Esophagus squamous epithelium (tissue), 5 donors: ENCODE measurements around the gene UQCR10. TPM values are rescaled to one million over a fixed set of nuclear protein-coding genes. Genes with fewer than 3 reads are reported as not detected.

Experiments
- DNase-seq: peaks from one replicate; lab custom pipeline; 2025; lab: John Stamatoyannopoulos, UW
- H3K27ac ChIP-seq, 4 donors: fragments of 200-600 bp; sonication (generic); one replicate each; pipeline ENCODE4 v1.5.1; 2016 to 2019; ENCODE audit warnings: mild to moderate bottlenecking in 1 of 4
- H3K27me3 ChIP-seq, 4 donors: fragments of 200-600 bp; sonication (generic); 1 replicate in 3 of 4; 2 replicates in 1 of 4; pipeline versions ENCODE4 v1.5.1 to v1.6.0; 2017 to 2021; ENCODE audit warnings: antibody characterized with exemption in 1 of 4
- H3K36me3 ChIP-seq, 3 donors: fragments of 200-600 bp; sonication (generic); one replicate each; pipeline ENCODE4 v1.5.1; 2016 to 2019
- H3K4me1 ChIP-seq, 3 donors: fragments of 200-600 bp; sonication (generic); one replicate each; pipeline ENCODE4 v1.5.1; 2017 to 2019
- H3K4me3 ChIP-seq, 4 donors: fragments of 200-600 bp; sonication (generic); 1 replicate in 3 of 4; 2 replicates in 1 of 4; pipeline ENCODE4 v1.5.1; 2016 to 2019; ENCODE audit warnings: mild to moderate bottlenecking in 2 of 4, moderate library complexity in 1 of 4
- H3K9me3 ChIP-seq, 3 donors: fragments of 200-600 bp; sonication (generic); one replicate each; pipeline ENCODE4 v1.5.1; 2016 to 2019
- POLR2A ChIP-seq, 4 donors: fragments of 450-650 bp; IDR thresholded peaks; one replicate each; pipeline ENCODE4 v1.6.1; 2017; ENCODE audit warnings: antibody characterized with exemption in 4 of 4, mild to moderate bottlenecking in 4 of 4, moderate library complexity in 3 of 4
- WGBS, 2 donors: methylation state at CpG; one replicate each; pipeline ENCODE4 v1.1.5; 2018; 5-methylcytosine and 5-hydroxymethylcytosine counted together
- intact Hi-C: fragments of 100-400 bp; cut with DNase I; formaldehyde crosslinking; loops from one replicate; pipeline ENCODE4 v1.15.0; 2022
- total RNA-seq, 4 donors: library from RNA; depleted of rRNA; stranded (reverse); fragments of >200 nt; gene quantifications; one replicate each; pipeline ENCODE4 v1.1.0, GENCODE V29; 2016
- TF ChIP-seq, protein P1 (sequence below), 6 experiments: fragments of 450-650 bp in 4 of 6; fragments of 200-600 bp in 2 of 6; sonication (generic) in 2 of 6; IDR thresholded peaks; one replicate each; pipeline ENCODE4 v1.5.1; 2016 to 2019; ENCODE audit warnings: antibody characterized with exemption in 6 of 6, mild to moderate bottlenecking in 4 of 6, moderate library complexity in 4 of 6
- donor health status: DM: yes; HTN: yes; CAD: no.

UQCR10 gene
- total RNA-seq, 4 donors from 2014 or later = 50.7 to 94.8 (median 65.0) TPM

DNA sequence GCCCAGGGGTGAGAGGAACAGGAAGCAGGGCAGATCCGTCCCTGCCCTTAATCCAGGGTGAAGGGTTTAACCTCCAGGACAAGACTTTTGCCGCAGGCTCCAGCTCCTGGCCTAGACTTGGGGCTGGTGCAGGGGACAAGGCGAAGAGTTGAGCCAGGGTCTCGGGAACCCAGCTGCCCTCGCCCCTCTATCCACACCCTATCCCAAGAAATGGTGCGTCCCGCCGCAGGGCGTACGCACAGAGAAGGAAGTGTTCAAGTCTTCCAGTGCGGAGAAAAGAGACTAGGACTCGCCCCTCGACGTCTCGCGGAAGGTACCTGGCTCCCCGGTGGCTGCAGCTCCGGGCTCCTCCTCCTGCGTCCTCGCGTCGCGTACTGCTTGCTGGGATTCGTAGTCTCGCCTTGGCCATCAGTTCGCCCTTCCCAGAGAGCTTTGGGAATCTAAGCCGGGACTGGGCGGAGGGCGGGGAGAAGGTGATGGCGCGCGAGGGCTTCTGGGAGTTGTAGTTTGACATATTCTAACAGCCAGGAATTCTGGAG is 468 bp upstream of the UQCR10 start, which contains the start of gene ZMAT5:
ZMAT5 (minus strand) TSS at position 376 of the 539 bp plus-strand sequence. CDS start 18,463 bp downstream, outside the sequence.
- H3K4me1 ChIP-seq = peaks cover 21 to 34% (median 24%) of the 10 kb centered on the region in 3 donors
- TF ChIP-seq, protein P1, sequence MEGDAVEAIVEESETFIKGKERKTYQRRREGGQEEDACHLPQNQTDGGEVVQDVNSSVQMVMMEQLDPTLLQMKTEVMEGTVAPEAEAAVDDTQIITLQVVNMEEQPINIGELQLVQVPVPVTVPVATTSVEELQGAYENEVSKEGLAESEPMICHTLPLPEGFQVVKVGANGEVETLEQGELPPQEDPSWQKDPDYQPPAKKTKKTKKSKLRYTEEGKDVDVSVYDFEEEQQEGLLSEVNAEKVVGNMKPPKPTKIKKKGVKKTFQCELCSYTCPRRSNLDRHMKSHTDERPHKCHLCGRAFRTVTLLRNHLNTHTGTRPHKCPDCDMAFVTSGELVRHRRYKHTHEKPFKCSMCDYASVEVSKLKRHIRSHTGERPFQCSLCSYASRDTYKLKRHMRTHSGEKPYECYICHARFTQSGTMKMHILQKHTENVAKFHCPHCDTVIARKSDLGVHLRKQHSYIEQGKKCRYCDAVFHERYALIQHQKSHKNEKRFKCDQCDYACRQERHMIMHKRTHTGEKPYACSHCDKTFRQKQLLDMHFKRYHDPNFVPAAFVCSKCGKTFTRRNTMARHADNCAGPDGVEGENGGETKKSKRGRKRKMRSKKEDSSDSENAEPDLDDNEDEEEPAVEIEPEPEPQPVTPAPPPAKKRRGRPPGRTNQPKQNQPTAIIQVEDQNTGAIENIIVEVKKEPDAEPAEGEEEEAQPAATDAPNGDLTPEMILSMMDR (IDR thresholded peaks at IDR 0.05) = no peak
- peak in 3 of 4 donors; percentile 43 to 54 (median 44) for TF ChIP-seq POLR2A (IDR thresholded peaks at IDR 0.05)
- intact Hi-C loops = no loop called here
- 0% methylated on average over 4 to 8 of the region's 32 CpGs for WGBS, 2 donors
- no peaks in the 10 kb centered on the region for H3K9me3 ChIP-seq
- peak; percentile 80 for DNase-seq
- H3K27ac ChIP-seq = peak within 1 kb of the TSS; percentile 89 to 96 (median 92)
- H3K36me3 ChIP-seq = peaks cover 6 to 29% (median 9%) of the 10 kb centered on the region in 3 donors
- no peaks in the 10 kb centered on the region for H3K27me3 ChIP-seq
- H3K4me3 ChIP-seq = peak within 1 kb of the TSS; percentile 67 to 98 (median 77)

GRCh38 chr22:29768052-29768693 is 1.0 kb downstream of the UQCR10 start:
- 39 to 43% methylated on average over 5 to 6 of the region's 6 CpGs for WGBS, 2 donors
- Histone ChIP-seq H3K36me3 (peaks cover 6 to 29% (median 9%) of the 10 kb centered on the region in 3 donors), H3K27ac (peak overlapping the region in 3 of 4 donors; percentile 90 to 96 (median 93)), H3K9me3 (no peaks in the 10 kb centered on the region), H3K27me3 (no peaks in the 10 kb centered on the region), H3K4me3 (peak overlapping the region; percentile 67 to 98 (median 77)), H3K4me1 (peaks cover 21 to 44% (median 24%) of the 10 kb centered on the region in 3 donors)
- no peak for DNase-seq
- intact Hi-C loops = no loop called here
- TF ChIP-seq POLR2A (IDR thresholded peaks at IDR 0.05) = no peak
- TF ChIP-seq, protein P1 (IDR thresholded peaks at IDR 0.05) = no peak

DNA sequence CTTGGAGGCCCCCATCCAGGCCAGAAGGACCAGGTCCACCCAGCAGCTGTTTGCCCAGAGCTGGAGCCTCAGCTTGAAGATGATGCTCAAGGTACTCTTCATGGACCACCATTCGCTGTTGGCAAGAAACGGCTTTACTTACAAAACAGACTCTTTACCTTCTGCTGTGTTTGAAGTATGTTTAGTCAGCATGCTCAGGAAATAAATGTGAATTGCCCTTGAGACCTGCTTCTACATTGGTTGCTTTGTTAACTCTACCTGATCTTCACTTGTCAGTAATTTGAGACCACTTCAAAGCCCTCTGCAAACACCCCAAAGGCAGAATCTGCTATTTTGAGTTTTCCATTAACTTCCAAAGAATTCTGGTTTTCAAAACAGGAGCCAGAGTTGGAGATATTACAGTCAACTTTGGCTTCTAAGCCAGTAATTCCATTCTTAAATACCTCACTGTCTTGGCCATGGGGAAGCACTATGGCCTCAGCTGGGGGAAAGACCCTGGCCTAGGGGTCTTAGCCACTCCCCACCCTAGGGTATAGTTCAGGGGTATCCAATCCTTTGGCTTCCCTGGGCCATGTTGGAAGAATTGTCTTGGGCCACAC is 2.7 kb downstream of the UQCR10 start:
- intact Hi-C loops = no loop called here
- Histone ChIP-seq H3K9me3 (no peaks in the 10 kb centered on the region), H3K27me3 (no peaks in the 10 kb centered on the region), H3K4me1 (peaks cover 21 to 50% (median 24%) of the 10 kb centered on the region in 3 donors), H3K4me3 (no peak overlapping the region), H3K27ac (no peak overlapping the region), H3K36me3 (peaks cover 6 to 29% (median 9%) of the 10 kb centered on the region in 3 donors)
- WGBS, 2 donors = 87 to 100% methylated on average over 1 to 2 of the region's 2 CpGs
- TF ChIP-seq, protein P1 (IDR thresholded peaks at IDR 0.05) = no peak
- no peak for TF ChIP-seq POLR2A (IDR thresholded peaks at IDR 0.05)
- DNase-seq = no peak

GRCh38 chr22:29772170-29772641 is 5.0 kb downstream of the UQCR10 start:
- no peak for TF ChIP-seq POLR2A (IDR thresholded peaks at IDR 0.05)
- TF ChIP-seq, protein P1 (IDR thresholded peaks at IDR 0.05) = peak in 2 of 6 experiments; percentile 17 to 51
- WGBS, 2 donors = 48 to 49% methylated on average over 4 to 5 of the region's 5 CpGs
- peaks cover 10 to 41% (median 14%) of the 10 kb centered on the region in 3 donors for H3K4me1 ChIP-seq
- peaks cover 6 to 29% (median 9%) of the 10 kb centered on the region in 3 donors for H3K36me3 ChIP-seq
- intact Hi-C loops = no loop called here
- H3K27ac ChIP-seq = peak overlapping the region in 1 of 4 donors; percentile 52
- no peak overlapping the region for H3K4me3 ChIP-seq
- no peak for DNase-seq
- no peaks in the 10 kb centered on the region for H3K9me3 ChIP-seq
- no peaks in the 10 kb centered on the region for H3K27me3 ChIP-seq
